ENCODE data around the gene SRCIN1. TPM values are rescaled to one million over a fixed set of nuclear protein-coding genes. Genes with fewer than 3 reads are reported as not detected.

SRCIN1 gene
- total and polyA plus RNA-seq, 7 donors: 0.04 to 0.39 (median 0.16) TPM; not detected in 1

DNA sequence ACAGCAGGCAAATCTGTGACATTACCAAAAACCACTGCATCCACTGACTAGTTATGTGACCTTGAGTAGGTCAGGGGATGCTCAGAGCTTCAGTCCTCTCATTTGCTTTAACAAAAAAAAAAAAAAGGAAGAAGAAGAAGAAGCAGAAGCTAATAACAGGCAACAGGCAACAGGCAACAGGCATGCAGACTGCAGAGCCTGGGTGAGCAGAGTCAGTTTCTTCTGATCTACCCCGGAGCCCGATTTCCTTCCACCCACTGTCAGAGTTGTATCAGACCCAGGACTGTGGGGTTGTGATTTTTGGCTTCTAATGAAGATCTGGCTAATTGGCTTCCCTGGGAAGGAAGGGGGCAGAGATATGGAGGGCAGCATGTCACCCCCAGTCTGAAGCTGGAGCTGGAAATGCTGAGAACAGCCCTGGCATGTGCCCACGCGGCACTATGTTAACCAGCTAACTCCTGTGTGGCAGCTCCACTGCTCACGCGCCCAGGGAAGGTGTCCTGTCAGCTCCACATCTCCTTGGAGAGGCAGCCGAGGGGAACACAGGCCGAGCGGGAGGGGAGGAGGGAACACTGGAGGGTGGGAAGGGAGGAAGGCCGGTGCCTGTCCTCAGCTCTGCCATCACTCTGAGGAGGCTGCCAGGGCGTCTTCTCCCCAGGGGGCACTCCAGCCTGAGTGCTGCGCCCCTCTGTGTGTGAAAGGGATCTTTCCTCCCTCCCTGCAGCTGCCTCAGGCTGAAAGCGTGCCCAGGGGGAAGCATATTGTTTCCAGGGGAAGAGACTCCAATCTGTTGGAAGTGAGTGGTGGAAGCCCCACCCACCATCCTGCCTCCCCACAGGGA lies 17.6 kb downstream of the SRCIN1 start:
- Histone ChIP-seq H3K36me3 (ENCODE audit: insufficient read depth in 1 of 2, low read depth in 1 of 2) (no peaks in the 10 kb centered on the region), H3K27me3 (ENCODE audit: insufficient read depth in 3 of 3, low read length in 2 of 3) (peaks cover 0 to 59% (median 6%) of the 10 kb centered on the region in 3 donors), H3K9me3 (no peaks in the 10 kb centered on the region), H3K4me3 (no peak overlapping the region), H3K4me1 (peaks cover 4% of the 10 kb centered on the region), H3K27ac (no peak overlapping the region)
- ATAC-seq: no peak
- 34 to 45% (median 36%) methylated on average over 12 to 13 of the region's 13 CpGs for WGBS, 3 donors
- TF ChIP-seq, protein P1, sequence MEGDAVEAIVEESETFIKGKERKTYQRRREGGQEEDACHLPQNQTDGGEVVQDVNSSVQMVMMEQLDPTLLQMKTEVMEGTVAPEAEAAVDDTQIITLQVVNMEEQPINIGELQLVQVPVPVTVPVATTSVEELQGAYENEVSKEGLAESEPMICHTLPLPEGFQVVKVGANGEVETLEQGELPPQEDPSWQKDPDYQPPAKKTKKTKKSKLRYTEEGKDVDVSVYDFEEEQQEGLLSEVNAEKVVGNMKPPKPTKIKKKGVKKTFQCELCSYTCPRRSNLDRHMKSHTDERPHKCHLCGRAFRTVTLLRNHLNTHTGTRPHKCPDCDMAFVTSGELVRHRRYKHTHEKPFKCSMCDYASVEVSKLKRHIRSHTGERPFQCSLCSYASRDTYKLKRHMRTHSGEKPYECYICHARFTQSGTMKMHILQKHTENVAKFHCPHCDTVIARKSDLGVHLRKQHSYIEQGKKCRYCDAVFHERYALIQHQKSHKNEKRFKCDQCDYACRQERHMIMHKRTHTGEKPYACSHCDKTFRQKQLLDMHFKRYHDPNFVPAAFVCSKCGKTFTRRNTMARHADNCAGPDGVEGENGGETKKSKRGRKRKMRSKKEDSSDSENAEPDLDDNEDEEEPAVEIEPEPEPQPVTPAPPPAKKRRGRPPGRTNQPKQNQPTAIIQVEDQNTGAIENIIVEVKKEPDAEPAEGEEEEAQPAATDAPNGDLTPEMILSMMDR (IDR thresholded peaks at IDR 0.05): no peak
- no peak for DNase-seq
- intact Hi-C loops (cut with DNase I): no loop called here

DNA sequence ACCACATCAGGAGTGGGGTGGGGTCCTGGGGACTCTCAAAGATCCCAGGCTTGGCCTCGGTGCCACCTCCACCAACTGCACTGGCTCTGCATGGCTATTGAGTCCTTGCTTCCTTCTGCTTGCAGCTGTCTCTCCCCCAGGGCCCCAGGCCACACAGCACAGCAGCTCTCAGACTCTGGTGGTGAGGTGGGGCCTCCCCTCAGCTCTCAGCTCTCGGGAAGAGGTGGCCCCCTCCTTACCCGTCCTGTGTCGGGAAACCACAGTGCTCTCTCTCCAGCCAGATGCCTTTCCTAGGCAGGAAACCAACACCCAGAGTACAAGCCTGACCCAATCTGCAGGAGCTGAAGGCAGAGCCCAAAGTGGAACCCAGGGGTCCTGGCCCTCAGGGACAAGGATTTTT lies 18.5 kb downstream of the SRCIN1 start:
- DNase-seq (no peak), ATAC-seq (no peak)

DNA sequence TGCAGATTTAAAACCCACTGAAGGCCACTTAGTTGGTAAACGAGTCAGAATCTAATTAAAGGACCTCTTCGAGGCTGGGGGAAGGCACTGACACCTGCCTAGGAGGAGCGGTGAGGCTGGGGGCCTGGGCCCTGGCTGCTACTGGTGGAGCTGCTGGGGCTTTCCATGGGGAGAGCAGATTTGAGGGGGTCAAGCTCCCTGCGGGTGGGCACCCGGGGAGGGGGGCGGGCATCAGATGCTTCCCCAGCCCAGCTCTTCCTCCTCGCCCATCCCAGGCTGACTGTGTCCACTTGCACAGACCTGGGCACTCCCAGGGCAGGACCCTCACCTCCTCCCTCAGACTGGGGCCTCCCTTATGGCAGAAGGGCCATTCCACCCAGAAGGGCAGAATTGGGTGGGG lies 19.0 kb downstream of the SRCIN1 start:
- TF ChIP-seq, protein P1 (IDR thresholded peaks at IDR 0.05): no peak
- Histone ChIP-seq H3K4me1 (peaks cover 4% of the 10 kb centered on the region), H3K4me3 (no peak overlapping the region), H3K9me3 (no peaks in the 10 kb centered on the region), H3K27me3 (ENCODE audit: insufficient read depth in 3 of 3, low read length in 2 of 3) (peaks cover 0 to 46% (median 6%) of the 10 kb centered on the region in 3 donors), H3K36me3 (ENCODE audit: insufficient read depth in 1 of 2, low read depth in 1 of 2) (no peaks in the 10 kb centered on the region), H3K27ac (no peak overlapping the region)
- intact Hi-C loops (cut with DNase I): no loop called here
- 71 to 93% (median 88%) methylated on average over 7 of the region's 7 CpGs for WGBS, 3 donors
- DNase-seq (no peak), ATAC-seq (no peak)

More for the DNA sequence above, 18.5 kb downstream of the SRCIN1 start:
- 72 to 76% (median 72%) methylated on average over 4 of the region's 4 CpGs for WGBS, 3 donors
- Histone ChIP-seq H3K27ac (no peak overlapping the region), H3K4me3 (no peak overlapping the region), H3K27me3 (ENCODE audit: insufficient read depth in 3 of 3, low read length in 2 of 3) (peaks cover 0 to 50% (median 6%) of the 10 kb centered on the region in 3 donors), H3K9me3 (no peaks in the 10 kb centered on the region), H3K36me3 (ENCODE audit: insufficient read depth in 1 of 2, low read depth in 1 of 2) (no peaks in the 10 kb centered on the region), H3K4me1 (peaks cover 4% of the 10 kb centered on the region)
- intact Hi-C loops (cut with DNase I): no loop called here
- TF ChIP-seq, protein P1 (IDR thresholded peaks at IDR 0.05): no peak

DNA sequence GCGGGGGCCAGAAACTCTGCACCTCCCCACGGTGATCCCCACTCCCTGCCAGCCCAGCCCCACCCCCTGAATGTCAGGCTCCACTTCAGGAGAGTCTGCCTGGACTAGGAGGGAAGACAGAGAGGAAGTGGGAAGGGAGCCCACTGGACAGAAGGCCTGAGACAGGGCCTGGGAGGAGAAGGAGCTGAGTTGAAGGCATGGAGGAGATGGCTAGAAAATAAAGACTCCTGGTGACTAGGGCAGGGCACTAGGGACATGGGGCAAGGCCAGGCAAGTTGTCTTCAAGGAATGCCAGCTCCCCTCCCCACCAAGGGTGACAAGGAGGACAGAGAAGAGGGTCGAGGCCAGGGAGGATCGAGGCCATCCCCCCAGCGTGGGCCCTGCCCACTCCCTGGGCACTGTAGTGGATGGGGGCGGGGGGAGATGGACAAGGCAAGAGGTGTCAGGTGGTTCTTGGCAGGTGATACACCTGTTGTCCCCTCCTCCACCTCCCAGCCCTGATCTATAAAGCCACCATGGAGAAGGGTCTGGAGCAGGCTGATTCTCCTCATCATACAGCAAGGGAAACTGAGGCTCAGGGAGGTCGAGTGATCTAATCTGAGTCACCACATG lies 19.7 kb downstream of the SRCIN1 start:
- no peak for ATAC-seq
- 63 to 69% (median 68%) methylated on average over 6 to 7 of the region's 7 CpGs for WGBS, 3 donors

More for the DNA sequence above, 19.7 kb downstream of the SRCIN1 start:
- H3K36me3 ChIP-seq (ENCODE audit: insufficient read depth in 1 of 2, low read depth in 1 of 2): no peaks in the 10 kb centered on the region
- no peak for DNase-seq
- no peak overlapping the region for H3K4me3 ChIP-seq
- peaks cover 4% of the 10 kb centered on the region for H3K4me1 ChIP-seq
- intact Hi-C loops (cut with DNase I): no loop called here
- no peaks in the 10 kb centered on the region for H3K9me3 ChIP-seq
- no peak overlapping the region for H3K27ac ChIP-seq
- H3K27me3 ChIP-seq (ENCODE audit: insufficient read depth in 3 of 3, low read length in 2 of 3): peaks cover 0 to 46% (median 6%) of the 10 kb centered on the region in 3 donors
- TF ChIP-seq, protein P1 (IDR thresholded peaks at IDR 0.05): no peak

Measured in psoas muscle (tissue), 8 donors.